ENCODE data around the gene ATXN1.

- TF ChIP-seq CTCF (CRISPR knock-in tag; IDR thresholded peaks at IDR 0.05) (no peak), BHLHE40 (IDR thresholded peaks at IDR 0.05; ENCODE audit: low read length) (no peak), TSC22D2 (CRISPR knock-in tag; IDR thresholded peaks at IDR 0.05; ENCODE audit: borderline replicate concordance) (no peak), EP300 (IDR thresholded peaks at IDR 0.05; ENCODE audit: low read depth in 2 of 2, low read length in 2 of 2) (no peak), EP300 (CRISPR knock-in tag; IDR thresholded peaks at IDR 0.05; ENCODE audit: borderline replicate concordance) (no peak), RAD21 (CRISPR knock-in tag; IDR thresholded peaks at IDR 0.05) (no peak), ZBTB49 (CRISPR knock-in tag; IDR thresholded peaks at IDR 0.05; ENCODE audit: borderline replicate concordance) (no peak), DMAP1 (CRISPR knock-in tag; IDR thresholded peaks at IDR 0.05) (no peak), SP2 (CRISPR knock-in tag; IDR thresholded peaks at IDR 0.05) (no peak), ZBTB39 (CRISPR knock-in tag; IDR thresholded peaks at IDR 0.05) (no peak), ZNF660 (CRISPR knock-in tag; IDR thresholded peaks at IDR 0.05; ENCODE audit: borderline replicate concordance, low read depth) (no peak), XBP1 (CRISPR knock-in tag; IDR thresholded peaks at IDR 0.05) (no peak)
- TF ChIP-seq, protein P1, sequence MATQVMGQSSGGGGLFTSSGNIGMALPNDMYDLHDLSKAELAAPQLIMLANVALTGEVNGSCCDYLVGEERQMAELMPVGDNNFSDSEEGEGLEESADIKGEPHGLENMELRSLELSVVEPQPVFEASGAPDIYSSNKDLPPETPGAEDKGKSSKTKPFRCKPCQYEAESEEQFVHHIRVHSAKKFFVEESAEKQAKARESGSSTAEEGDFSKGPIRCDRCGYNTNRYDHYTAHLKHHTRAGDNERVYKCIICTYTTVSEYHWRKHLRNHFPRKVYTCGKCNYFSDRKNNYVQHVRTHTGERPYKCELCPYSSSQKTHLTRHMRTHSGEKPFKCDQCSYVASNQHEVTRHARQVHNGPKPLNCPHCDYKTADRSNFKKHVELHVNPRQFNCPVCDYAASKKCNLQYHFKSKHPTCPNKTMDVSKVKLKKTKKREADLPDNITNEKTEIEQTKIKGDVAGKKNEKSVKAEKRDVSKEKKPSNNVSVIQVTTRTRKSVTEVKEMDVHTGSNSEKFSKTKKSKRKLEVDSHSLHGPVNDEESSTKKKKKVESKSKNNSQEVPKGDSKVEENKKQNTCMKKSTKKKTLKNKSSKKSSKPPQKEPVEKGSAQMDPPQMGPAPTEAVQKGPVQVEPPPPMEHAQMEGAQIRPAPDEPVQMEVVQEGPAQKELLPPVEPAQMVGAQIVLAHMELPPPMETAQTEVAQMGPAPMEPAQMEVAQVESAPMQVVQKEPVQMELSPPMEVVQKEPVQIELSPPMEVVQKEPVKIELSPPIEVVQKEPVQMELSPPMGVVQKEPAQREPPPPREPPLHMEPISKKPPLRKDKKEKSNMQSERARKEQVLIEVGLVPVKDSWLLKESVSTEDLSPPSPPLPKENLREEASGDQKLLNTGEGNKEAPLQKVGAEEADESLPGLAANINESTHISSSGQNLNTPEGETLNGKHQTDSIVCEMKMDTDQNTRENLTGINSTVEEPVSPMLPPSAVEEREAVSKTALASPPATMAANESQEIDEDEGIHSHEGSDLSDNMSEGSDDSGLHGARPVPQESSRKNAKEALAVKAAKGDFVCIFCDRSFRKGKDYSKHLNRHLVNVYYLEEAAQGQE (IDR thresholded peaks at IDR 0.05; ENCODE audit: borderline replicate concordance in 1 of 2, low read depth in 1 of 2, low read length in 2 of 2) = no peak
Measured at GRCh38 chr6:16540804-16541752, 220.2 kb downstream of the ATXN1 start.
